ENCODE measurements around the gene HSDL1.

DNA sequence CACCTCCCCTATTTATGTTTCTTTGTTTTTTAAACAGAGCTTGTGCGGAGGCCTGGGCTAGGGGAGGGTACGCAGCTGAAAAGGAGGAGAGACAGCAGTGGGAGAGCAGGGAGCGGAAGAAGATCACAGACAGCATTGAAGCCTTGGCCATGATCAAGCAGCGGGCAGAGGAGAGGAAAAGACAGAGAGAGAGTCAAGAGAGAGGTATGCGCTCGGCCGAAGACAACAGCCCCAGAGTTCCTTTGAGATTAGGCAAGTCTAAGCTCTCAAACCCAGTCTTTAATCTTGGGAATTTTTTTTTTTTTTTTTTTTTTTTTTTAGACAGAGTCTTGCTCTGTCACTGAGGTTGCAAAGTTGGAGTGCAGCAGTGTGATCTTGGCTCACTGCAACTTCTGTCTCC lies 20.8 kb upstream of the HSDL1 start:
- TF ChIP-seq, protein P1, sequence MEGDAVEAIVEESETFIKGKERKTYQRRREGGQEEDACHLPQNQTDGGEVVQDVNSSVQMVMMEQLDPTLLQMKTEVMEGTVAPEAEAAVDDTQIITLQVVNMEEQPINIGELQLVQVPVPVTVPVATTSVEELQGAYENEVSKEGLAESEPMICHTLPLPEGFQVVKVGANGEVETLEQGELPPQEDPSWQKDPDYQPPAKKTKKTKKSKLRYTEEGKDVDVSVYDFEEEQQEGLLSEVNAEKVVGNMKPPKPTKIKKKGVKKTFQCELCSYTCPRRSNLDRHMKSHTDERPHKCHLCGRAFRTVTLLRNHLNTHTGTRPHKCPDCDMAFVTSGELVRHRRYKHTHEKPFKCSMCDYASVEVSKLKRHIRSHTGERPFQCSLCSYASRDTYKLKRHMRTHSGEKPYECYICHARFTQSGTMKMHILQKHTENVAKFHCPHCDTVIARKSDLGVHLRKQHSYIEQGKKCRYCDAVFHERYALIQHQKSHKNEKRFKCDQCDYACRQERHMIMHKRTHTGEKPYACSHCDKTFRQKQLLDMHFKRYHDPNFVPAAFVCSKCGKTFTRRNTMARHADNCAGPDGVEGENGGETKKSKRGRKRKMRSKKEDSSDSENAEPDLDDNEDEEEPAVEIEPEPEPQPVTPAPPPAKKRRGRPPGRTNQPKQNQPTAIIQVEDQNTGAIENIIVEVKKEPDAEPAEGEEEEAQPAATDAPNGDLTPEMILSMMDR (IDR thresholded peaks at IDR 0.05; ENCODE audit: low read depth, low read length, missing input control), result no peak
- TF ChIP-seq RAD21 (IDR thresholded peaks at IDR 0.05), result no peak
- TF ChIP-seq, protein P2, sequence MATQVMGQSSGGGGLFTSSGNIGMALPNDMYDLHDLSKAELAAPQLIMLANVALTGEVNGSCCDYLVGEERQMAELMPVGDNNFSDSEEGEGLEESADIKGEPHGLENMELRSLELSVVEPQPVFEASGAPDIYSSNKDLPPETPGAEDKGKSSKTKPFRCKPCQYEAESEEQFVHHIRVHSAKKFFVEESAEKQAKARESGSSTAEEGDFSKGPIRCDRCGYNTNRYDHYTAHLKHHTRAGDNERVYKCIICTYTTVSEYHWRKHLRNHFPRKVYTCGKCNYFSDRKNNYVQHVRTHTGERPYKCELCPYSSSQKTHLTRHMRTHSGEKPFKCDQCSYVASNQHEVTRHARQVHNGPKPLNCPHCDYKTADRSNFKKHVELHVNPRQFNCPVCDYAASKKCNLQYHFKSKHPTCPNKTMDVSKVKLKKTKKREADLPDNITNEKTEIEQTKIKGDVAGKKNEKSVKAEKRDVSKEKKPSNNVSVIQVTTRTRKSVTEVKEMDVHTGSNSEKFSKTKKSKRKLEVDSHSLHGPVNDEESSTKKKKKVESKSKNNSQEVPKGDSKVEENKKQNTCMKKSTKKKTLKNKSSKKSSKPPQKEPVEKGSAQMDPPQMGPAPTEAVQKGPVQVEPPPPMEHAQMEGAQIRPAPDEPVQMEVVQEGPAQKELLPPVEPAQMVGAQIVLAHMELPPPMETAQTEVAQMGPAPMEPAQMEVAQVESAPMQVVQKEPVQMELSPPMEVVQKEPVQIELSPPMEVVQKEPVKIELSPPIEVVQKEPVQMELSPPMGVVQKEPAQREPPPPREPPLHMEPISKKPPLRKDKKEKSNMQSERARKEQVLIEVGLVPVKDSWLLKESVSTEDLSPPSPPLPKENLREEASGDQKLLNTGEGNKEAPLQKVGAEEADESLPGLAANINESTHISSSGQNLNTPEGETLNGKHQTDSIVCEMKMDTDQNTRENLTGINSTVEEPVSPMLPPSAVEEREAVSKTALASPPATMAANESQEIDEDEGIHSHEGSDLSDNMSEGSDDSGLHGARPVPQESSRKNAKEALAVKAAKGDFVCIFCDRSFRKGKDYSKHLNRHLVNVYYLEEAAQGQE (IDR thresholded peaks at IDR 0.05), result no peak
- TF ChIP-seq, protein P3, sequence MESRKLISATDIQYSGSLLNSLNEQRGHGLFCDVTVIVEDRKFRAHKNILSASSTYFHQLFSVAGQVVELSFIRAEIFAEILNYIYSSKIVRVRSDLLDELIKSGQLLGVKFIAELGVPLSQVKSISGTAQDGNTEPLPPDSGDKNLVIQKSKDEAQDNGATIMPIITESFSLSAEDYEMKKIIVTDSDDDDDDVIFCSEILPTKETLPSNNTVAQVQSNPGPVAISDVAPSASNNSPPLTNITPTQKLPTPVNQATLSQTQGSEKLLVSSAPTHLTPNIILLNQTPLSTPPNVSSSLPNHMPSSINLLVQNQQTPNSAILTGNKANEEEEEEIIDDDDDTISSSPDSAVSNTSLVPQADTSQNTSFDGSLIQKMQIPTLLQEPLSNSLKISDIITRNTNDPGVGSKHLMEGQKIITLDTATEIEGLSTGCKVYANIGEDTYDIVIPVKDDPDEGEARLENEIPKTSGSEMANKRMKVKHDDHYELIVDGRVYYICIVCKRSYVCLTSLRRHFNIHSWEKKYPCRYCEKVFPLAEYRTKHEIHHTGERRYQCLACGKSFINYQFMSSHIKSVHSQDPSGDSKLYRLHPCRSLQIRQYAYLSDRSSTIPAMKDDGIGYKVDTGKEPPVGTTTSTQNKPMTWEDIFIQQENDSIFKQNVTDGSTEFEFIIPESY (IDR thresholded peaks at IDR 0.05), result no peak
